ENCODE data around the gene HS6ST1. TPM values are rescaled to one million over a fixed set of nuclear protein-coding genes. Genes with fewer than 3 reads are reported as not detected.

HS6ST1 gene
- total and polyA plus RNA-seq, 2 donors (not counting 3 experiments of a cell fraction or from before 2014, with no cell fraction given), result 12.8 to 19.4 TPM

DNA sequence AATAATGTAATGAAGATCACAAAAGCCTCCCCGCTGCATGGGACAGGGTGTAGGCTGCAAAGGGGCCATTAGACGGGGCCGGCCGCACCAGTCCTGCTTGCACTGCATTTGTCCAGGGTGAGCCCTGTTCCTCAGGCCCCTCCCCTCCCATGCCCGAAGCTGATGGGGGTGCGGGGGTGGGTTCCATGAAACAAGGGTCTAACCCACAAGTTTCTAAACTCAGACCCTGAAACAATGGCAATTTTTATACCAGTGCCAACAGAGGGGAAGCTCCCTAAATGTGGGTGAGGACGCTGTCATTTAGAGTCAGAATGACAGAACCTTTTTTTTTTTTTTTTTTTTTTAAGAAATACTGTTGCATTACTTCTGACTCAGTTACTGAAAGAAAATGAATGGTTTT lies 39.7 kb downstream of the HS6ST1 start:
- ChIA-PET POLR2A (no interaction called here), CTCF (no interaction called here)
- no peaks in the 10 kb centered on the region for H3K4me1 ChIP-seq (ENCODE audit: control insufficient read depth, extremely low read depth, insufficient read depth, low read length)
- H3K79me2 ChIP-seq (ENCODE audit: control insufficient read depth, insufficient read depth, low read length), result no peaks in the 10 kb centered on the region
- no peak overlapping the region for H3K4me3 ChIP-seq (replicated peaks in 1 of 3; ENCODE audit: insufficient read depth in 1 of 3, low read depth in 1 of 3, low read length in 3 of 3)
- H3K9me3 ChIP-seq (replicated peaks; ENCODE audit: control insufficient read depth, insufficient read depth, low read length), result no peaks in the 10 kb centered on the region
- no peak overlapping the region for H3K9ac ChIP-seq (replicated peaks; ENCODE audit: extremely low read depth, insufficient read depth, low read length)
- intact Hi-C loops (cut with micrococcal nuclease) (no loop called here), dilution Hi-C loops (cut with MboI; ENCODE audit: extremely low pct_ligation_motif_present, low sequenced_read_pairs) (no loop called here)
- FAIRE-seq (no peak), DNase-seq (ENCODE audit: low read depth, low spot score) (no peak)
- no peaks in the 10 kb centered on the region for H3K9me1 ChIP-seq (replicated peaks; ENCODE audit: control insufficient read depth, extremely low read depth, insufficient read depth, low read length)
- no peak overlapping the region for H3K27ac ChIP-seq (ENCODE audit: insufficient read depth, low read depth, low read length)
- BruUV-seq (replicated peaks), result no TSS peak
- peaks cover 0 to 2% of the 10 kb centered on the region in 2 experiments for H3K36me3 ChIP-seq (ENCODE audit: control insufficient read depth in 2 of 2, extremely low read depth in 1 of 2, insufficient read depth in 2 of 2, low read length in 2 of 2)
- TF ChIP-seq, protein P1, sequence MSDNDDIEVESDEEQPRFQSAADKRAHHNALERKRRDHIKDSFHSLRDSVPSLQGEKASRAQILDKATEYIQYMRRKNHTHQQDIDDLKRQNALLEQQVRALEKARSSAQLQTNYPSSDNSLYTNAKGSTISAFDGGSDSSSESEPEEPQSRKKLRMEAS (IDR thresholded peaks at IDR 0.05; ENCODE audit: insufficient read depth, insufficient read length), result no peak
- TF ChIP-seq FOS (IDR thresholded peaks at IDR 0.05; ENCODE audit: borderline replicate concordance, insufficient read depth, low read length) (no peak), JUN (IDR thresholded peaks at IDR 0.05; ENCODE audit: borderline replicate concordance, insufficient read depth, insufficient read length, low read depth) (no peak), GATA2 (IDR thresholded peaks at IDR 0.05; ENCODE audit: insufficient read depth, insufficient read length, low read depth, low read length) (no peak), CTCF (IDR thresholded peaks at IDR 0.05; ENCODE audit: extremely low read depth in 1 of 2, insufficient read depth in 1 of 2, low read depth in 1 of 2, low read length in 2 of 2) (no peak), POLR2AphosphoS5 (IDR thresholded peaks at IDR 0.05; ENCODE audit: insufficient read depth, low read depth, low read length) (no peak), POLR2A (IDR thresholded peaks at IDR 0.05; ENCODE audit: low read depth, low read length) (no peak), EZH2 (IDR thresholded peaks at IDR 0.05; ENCODE audit: borderline replicate concordance, low read depth, low read length, severe bottlenecking) (no peak), MYC (IDR thresholded peaks at IDR 0.05; ENCODE audit: low read depth, low read length) (no peak)
- no peaks in the 10 kb centered on the region for H4K20me1 ChIP-seq (replicated peaks; ENCODE audit: control insufficient read depth, extremely low read depth, insufficient read depth, low read length)
- no peak overlapping the region for H3K4me2 ChIP-seq (ENCODE audit: insufficient read depth, low read length)
- no peak overlapping the region for H2AFZ ChIP-seq (ENCODE audit: low read depth, low read length)
- no peaks in the 10 kb centered on the region for H3K27me3 ChIP-seq (ENCODE audit: control insufficient read depth in 2 of 2, insufficient read depth in 2 of 2, low read length in 2 of 2)
